Ramos (cell line): ENCODE results near the gene IPO9.
"Not testable (repeated sequence)": the region's sequence is repeated elsewhere in the genome, so short reads cannot be mapped to it uniquely, and the experiment has no call there.

Experiments
- in situ Hi-C: fragments of 300-500 bp; cut with MboI; formaldehyde crosslinking; loops from one replicate; pipeline ENCODE4 v1.14.3; 2022; ENCODE audit warnings: low sequenced_read_pairs; ENCODE audit not compliant: unreplicated experiment

IPO9 gene

GRCh38 chr1:201807958-201808632 is 20.9 kb upstream of the IPO9 start:
- in situ Hi-C loops = no loop called here

- in situ Hi-C loops = no loop called here
These were observed 20.3 kb upstream of the IPO9 start for GRCh38 chr1:201808633-201808990.

GRCh38 chr1:201809876-201810275 is 19.1 kb upstream of the IPO9 start:
- in situ Hi-C loops = no loop called here

- in situ Hi-C loops = no loop called here
These were observed 18.3 kb upstream of the IPO9 start for GRCh38 chr1:201810466-201811216.

- in situ Hi-C loops = no loop called here
These were observed 15.7 kb upstream of the IPO9 start for GRCh38 chr1:201813226-201813625.

GRCh38 chr1:201816309-201816854 is 12.6 kb upstream of the IPO9 start:
- in situ Hi-C loops = no loop called here

DNA sequence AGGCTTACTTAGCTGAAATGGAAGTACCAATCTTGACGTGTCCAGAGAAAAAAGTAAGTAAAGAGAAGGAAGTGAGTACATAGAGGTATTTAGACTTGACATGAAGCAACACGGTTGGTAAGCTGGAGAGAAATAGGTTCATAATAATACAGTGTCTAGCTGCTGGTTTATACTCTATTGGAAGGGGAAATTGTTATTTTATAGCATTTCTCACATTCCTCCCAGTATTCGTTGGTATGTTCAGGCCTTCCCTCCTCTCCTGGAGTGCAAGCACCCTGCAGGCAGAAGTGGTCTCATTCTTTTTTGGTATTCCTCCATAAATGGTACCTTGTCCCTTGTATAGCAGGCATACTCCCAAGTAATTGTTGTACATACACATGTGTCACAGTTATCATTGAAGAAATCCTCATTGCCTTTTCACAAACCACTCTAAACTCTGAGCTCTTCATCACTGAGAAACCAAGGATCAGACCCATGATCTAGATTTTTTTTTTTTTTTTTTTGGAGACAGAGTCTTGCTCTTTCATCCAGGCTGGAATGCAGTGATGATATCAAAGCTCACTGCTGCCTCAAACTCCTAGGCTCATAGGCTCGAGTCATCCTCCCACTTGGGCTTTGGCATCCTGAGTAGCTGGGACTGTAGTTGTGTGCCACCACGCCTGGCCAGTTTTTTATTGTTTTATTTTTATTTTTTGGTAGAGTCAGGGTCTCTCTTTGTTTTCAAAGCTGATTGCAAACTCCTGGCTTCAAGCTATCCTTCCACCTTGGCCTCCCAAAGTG is 9.8 kb upstream of the IPO9 start:
- in situ Hi-C loops = no loop called here

DNA sequence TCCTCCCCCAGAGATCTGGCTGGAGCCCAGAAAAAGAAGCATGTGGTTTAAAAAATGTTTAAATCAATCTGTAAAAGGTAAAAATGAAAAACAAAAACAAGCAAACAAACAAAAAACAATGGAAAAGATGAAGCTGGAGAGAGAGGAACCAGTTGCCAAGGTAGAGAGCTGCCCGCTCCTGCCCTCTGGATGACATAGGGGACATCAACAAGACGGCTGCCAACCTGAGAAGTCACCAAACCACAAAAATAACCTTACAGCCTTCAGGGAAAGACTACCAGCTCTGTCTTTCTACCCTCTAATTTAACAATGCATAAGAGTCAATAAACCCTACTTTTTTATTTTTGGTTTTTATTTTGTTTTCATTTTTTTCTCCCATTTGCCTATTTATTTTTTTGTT is 8.5 kb upstream of the IPO9 start:
- in situ Hi-C loops = no loop called here

GRCh38 chr1:201825245-201825644 is 3.7 kb upstream of the IPO9 start:
- in situ Hi-C loops = no loop called here

- in situ Hi-C loops = no loop called here
These were observed 2.1 kb upstream of the IPO9 start for GRCh38 chr1:201826830-201827229.

DNA sequence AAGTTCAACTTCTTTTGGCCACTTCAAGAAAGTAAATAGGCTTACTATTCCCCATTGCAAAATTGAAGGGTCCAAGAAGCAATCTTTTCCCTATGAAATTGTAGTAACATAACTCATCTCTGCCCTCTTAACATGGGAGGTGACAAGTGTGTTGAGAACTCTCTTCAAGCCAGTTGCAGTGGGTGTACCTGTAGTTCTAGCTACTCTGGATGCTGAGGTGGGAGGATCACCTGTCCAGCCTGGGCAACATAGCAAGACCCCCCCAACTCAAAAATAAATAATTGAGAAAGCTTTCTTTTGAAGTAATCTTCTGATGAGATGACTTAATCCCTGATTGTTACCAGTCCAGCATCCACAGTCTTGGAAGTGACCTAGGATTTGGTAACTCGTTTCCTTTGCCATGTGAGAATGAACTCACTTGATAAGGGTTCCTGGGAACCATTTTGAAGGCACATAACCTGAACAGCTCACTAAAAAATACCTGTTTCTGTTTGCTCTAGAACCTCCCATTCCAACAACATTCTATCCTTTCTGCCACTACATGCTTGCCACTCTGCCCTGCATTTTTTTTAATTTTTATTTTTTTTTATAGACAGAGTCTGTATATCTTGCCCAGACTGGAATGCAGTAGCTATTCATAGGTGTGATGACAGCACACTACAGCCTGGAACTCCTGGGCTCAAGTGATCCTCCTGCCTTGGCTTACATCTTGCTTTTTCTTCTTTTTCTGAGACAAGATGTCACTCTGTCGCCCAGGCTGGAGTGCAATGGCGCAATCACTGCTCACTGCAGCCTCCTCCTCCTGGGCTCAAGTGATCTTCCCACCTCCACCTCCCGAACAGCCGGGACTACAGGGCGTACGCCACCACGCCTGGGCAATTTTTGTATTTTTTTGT is 1.4 kb upstream of the IPO9 start:
- in situ Hi-C loops = no loop called here

- in situ Hi-C loops = no loop called here
These were observed 639 bp upstream of the IPO9 start for GRCh38 chr1:201828217-201828819.

GRCh38 chr1:201831371-201831770 is 2.4 kb downstream of the IPO9 start:
- in situ Hi-C loops = no loop called here

DNA sequence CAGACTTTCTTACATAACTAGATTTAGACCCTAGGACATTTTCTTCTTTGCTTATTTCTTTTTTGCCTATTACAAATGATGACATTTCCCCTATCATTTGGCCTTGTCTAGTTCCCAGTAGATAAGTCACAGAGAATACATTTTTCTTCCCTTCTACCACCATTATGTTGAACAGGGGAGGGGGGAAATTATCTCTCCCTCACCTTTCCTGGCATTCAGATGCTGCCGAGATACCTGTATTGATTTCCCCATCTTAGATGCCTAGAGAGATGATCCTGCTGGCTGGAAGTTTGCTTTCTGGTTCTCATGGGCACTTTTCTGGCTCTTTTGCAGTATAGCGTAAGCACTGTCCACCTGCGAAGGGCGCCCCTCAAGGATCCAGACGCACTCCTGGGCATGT is 5.7 kb downstream of the IPO9 start:
- in situ Hi-C loops = no loop called here

DNA sequence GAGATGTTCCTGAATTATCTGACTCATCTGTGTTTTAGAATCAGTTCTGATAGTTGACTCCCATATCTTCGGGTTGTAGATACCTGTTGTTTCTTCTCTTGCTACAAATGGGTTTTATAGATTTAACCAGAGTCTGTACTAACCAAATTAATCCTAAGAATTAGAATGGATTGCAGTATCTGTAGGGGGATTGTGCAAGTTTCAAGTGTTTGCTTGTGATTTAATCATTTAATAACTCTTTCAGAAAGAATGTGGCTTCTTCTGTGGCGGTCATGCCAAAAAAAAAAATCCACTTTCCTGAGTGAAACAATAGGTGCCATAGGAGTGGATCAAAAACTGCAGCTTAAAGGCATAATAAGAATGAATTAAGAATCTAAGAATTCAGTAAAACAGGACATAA is 9.4 kb downstream of the IPO9 start:
- in situ Hi-C loops = no loop called here

DNA sequence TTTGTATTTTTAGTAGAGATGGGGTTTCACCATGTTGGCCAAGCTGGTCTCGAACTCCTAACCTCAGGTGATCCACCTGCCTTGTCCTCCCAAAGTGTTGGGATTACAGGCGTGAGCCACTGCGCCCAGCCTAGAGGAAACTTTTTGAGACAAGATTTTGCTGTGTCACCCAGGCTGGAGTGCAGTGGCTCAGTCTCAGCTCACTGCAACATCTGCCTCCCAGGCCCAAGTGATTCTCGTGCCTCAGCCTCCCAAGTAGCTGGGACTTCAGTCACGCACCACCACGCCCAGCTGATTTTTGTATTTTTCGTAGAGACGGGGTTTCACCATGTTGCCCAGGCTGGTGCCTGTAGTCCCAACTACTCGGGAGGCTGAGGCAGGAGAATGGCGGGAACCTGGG is 10.1 kb downstream of the IPO9 start:
- in situ Hi-C loops = not testable (repeated sequence)

DNA sequence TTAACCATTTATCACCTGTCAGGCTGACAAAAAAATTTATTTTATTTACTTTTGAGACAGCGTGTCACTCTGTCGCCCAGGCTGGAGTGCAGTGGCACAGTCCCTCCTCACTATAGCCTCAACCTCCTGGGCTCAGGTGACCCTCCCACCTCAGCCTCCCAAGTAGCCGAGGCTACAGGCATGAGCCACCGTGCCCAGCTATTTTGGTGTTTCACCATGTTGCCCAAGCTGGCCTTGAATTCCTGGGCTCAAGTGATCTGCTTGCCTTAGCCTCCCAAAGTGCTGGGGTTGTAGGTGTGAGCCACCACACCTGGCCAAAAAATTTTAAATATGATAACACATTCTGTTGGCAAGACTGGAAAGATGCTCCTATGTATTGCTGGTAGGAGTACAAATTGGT is 11.1 kb downstream of the IPO9 start:
- in situ Hi-C loops = no loop called here

- in situ Hi-C loops = no loop called here
These were observed 11.5 kb downstream of the IPO9 start for GRCh38 chr1:201840490-201840889.

DNA sequence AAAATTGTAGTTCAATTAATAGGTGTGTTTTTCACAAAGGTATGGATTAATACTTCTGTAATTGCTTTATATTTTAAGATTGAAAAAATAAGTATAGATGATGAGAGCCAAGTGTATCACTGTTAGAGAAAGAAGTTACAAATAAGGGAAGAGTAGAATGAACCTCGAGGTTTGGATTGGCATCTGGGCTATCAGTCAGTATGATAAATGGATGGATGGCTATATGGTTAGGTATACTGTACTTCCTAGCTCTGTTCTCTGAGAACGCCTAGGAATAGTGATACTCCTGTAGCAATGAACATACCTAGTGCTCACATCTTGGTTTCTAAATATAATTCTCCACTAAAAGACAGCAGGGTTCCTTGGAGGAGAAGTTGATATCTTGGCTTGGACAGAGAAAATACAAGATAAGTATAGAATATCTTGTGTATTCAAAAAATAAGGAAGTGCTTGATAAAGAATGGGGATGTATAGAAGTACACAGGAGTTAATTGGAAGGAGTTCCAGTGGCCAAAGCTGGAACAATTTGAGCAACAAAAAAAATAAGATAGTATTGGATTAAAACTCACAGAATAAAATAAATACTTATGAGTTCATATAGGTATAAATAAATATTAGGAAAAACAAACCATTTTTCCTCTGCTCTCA is 12.4 kb downstream of the IPO9 start:
- in situ Hi-C loops = no loop called here
